ENCODE measurements around the gene FER.
"Not testable (repeated sequence)": the region's sequence is repeated elsewhere in the genome, so short reads cannot be mapped to it uniquely, and the experiment has no call there.

FER gene

DNA sequence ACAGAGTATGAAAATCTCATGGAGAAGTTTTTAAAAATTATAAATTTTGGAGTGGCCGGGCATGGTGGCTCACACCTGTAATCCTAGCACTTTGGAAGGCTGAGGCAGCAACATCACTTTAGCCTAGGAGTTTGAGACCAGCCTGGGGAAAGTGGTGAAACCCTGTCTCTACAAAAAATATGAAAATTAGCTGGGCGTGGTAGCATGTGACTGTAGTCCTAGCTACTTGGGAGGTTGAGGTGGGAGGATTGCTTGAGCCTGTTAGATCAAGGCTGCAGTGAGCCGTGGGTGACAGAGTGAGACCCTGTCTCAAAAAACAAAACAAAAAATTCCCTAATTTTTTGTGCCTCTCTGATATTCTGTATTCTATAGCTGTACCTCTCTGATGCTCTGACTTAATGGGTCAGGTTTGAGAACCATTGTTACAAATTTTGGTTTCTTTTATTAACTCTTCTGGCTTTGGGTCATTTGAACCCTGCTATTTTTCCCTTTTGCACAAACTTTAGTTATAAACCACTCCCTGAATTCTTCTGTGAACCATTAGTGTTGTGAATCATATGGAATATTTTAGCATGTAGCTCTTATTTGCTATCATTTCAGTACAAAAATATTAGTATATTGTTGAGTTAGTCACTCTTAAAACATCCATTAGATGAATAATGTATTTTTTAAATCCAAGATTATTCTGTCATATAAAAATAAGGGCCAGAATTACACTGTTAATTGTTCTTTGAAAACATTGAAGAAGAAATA is 51.0 kb downstream of the FER start:
- peak; percentile 37 for DNase-seq (ENCODE audit: low read depth)

DNA sequence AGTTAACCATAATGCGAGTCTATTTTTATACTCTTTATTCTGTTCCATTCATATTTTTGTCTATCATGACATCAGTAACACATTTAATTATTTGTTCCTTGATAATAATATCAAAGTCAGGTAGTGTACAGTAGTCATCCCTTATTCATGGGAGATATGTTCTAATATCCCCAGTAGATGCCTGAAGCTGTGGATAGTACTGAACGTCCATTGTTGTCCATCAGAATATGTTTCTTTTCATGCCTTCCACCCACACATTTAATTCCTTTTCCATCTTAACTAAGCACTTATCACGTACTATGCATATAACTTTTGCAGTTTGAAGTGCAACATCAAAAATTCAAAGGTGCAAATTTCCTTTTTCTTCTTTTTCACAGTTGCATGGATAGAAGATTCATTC is 53.6 kb downstream of the FER start:
- no peak for DNase-seq (ENCODE audit: low read depth)

DNA sequence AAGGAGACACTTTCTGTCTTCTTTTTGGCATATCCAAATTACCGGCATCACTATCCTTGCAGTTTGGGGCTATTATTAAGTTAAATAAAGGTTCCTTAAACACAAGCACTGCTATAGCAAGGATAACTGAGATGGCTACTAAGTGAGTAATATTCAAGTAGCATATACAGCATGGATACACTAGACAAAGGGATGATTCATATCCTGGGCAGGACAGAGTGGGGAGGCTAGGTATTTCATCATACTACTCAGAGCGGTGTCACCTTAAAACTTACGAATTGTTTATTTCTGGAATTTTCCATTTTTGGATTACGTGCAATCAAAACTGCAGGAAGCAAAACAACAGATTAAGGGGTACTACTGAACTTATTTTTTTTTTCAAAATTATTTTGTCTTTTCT is 54.1 kb downstream of the FER start:
- peak; percentile 96 for DNase-seq (ENCODE audit: low read depth)

DNA sequence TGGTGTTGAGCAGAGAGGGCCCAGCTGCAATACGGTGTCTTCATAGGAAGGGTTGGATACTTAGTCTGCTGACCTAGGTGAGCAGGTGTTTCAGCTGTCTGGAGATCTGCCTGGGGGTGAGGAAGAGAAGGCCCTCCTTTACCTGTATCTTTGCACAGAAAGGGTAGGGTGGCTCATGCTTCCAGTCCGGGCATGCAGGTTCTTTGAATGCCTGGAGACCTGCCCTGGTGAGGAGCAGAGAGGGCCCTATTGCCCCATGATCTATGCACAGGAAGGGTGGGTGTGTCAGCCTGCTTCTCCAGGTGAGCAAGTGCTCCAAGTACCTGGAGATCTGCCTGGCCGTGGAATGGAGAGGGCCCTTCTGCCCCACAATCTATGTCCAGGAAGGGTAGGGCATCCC is 63.0 kb downstream of the FER start:
- no peak for DNase-seq (ENCODE audit: low read depth)

DNA sequence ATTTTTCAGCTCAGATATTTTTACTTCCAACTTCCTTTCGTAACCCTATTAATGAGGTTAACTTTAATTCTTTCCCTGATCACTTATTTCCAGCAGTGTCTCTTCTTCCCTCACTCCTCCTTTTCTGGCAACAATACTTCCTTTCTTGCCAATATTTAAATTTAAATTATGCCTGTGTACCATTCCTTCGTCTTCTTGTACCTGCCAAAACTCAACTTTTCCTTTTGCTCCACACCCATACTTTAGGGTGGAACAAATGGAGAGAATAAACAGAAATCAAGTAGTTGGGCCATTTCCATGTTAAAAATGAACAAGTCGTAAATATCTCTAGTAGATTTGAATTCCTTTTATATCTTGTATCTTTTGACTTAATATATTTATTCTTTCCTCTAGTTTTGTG is 66.0 kb downstream of the FER start:
- DNase-seq (ENCODE audit: low read depth) = no peak

DNA sequence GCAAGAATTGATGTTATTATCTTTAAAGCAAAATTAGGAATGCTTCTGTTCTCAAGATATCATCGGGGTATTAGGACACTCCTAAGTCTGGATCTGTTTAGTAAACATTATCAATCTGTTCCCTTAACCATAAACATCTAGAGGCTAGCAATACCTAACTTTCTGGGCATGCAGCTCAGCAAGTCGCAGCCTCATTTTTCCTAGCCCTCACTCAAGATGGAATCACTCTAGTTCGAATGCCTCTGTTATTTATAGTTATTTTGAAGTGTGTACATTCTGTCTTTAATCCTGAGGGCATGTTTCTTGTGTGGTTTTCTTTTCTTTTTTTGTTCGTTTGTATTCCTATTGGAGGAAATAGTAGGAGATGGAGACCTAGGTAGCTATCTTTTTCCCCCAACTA is 66.9 kb downstream of the FER start:
- DNase-seq (ENCODE audit: low read depth) = no peak

DNA sequence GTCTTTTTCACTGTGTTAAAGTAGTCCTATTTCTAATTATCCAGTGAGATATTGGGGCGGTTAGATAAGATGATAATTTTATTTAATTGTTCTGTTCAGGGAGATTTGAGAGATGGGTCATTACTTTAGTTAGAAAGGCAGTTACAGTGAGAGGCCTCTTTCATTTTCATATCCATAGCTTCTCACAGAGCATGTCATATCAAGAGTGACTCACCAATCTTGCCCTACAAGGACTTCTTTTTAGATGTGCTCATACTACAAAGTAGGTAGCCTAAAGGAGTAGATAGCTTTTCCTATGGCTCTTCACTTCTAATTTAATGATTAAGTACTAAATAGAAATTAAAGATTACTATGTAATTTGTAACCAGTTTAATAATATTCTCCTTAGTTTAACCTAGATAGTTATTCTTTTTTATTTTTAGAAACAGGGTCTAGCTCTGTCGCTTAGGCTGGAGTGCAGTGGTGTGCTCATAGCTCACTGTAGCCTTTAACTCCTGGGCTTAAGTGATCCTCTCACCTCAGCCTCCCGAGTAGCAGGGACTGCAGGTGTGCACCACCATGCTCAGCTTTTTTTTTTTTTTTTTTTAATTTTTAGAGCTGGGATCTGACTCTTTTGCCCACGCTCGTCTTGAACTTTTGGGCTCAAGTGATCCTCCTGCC is 71.0 kb downstream of the FER start:
- DNase-seq (ENCODE audit: low read depth) = peak; percentile 80

DNA sequence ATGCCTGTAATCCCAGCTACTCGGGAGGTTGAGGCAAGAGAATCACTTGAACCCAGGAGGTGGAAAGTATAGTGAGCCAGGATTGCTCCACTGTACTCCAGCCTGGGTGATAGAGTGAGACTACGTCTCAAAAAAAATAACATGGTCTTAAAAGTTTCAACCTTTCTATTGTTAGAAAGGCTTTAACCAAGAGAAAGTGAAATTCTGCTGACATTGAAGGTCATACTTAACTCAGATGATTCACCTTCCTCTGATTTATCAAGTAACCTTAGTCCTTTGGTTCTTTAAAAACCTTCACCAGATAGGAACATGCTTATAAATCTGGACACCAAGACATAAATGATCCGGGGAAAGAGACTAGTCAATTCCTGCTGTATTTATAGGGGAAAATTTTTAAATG is 73.3 kb downstream of the FER start:
- no peak for DNase-seq (ENCODE audit: low read depth)

DNA sequence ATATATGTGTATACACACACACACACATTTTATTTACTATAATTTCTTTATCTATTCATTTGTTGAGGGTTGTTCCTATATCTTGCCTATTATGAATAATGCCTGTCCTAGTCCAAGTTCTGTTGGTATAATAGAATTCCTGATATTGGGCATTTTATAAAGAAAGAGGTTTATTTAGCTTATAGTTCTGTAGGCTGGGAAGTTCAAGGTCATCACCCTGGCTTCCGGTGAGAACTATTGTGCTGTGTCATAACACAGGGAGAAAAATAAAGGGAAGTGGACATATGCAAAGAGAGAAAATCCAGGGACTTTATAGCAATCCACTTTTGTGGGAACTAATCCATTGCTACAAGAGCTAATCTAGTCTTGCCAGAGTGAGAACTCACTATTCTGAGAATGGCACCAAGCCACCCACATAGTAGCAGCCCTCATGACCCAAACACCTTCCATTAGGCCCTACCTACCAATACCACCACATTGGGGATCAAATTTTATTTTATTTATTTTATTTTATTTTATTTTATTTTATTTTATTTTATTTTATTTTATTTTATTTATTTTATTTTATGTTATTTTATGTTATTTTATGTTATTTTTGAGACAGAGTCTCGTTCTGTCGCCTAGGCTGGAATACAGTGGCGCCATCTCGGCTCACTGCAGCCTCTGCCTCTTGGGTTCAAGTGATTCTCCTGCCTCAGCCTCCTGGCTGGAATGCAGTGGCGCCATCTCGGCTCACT is 74.7 kb downstream of the FER start:
- no peak for DNase-seq (ENCODE audit: low read depth)

DNA sequence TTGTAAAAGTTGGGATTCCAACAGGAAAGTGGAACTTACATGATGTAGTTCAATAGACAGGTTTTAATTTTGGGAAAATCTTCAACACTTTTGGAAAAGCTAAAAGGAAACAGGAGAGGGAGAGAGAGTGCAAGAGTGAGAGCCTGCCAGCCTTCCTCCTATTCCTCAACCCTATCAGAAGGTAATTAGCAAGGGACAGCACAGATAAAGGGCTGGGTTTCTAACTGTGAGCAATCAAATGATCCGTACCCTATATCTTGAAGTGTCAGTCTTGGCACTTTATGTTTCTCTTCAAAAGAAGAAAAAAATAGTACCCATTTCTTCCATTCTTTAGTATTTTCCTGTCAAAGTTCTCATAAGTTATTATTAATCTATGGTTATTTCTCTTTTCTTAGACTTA is 79.4 kb downstream of the FER start:
- no peak for DNase-seq (ENCODE audit: low read depth)

DNA sequence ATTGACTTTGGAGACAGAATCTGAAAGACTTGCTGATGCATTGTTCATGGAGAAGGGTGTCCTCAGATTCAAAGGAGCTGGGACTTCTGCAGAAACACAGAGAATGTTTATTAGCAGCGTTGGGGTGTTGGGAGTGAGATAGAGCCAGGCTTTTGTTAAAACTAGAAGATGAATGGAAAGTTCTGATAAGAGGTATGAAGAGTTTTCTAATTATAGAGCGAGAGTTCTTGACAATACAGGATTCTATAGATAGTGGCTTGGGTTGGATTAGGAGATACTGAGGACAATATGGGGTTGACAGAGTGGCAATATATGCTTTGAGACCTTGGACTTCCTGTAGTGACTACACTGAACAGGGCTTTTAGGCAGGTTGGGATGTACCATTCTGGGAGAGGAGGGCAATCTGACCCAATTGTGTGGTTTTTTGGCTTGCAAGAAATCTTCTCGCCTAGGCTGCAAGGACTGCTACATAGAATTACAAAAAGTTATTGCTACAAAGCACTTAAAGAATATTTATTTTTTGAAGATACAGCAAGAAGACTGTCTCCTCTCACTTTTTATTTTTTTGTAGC is 83.1 kb downstream of the FER start:
- no peak for DNase-seq (ENCODE audit: low read depth)

DNA sequence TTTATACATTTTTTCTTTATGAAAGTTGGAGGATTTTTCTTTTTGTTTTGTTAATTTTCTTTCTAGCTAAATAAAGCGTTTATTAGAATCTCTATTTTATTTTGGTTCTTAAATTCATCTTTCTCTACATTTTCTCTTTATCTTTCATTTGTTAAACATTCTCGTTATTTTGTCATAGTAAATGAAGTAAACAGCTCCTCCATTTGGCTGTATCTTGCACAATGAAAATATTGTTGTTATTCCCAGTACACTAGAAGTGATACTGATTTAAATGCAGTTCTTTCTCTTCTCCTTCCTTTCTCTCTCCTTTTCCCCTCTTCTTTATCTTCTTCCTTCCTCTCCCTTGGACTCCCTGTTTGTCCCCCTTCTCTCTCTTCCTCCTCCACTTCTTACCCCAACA is 88.8 kb downstream of the FER start:
- DNase-seq (ENCODE audit: low read depth) = no peak

DNA sequence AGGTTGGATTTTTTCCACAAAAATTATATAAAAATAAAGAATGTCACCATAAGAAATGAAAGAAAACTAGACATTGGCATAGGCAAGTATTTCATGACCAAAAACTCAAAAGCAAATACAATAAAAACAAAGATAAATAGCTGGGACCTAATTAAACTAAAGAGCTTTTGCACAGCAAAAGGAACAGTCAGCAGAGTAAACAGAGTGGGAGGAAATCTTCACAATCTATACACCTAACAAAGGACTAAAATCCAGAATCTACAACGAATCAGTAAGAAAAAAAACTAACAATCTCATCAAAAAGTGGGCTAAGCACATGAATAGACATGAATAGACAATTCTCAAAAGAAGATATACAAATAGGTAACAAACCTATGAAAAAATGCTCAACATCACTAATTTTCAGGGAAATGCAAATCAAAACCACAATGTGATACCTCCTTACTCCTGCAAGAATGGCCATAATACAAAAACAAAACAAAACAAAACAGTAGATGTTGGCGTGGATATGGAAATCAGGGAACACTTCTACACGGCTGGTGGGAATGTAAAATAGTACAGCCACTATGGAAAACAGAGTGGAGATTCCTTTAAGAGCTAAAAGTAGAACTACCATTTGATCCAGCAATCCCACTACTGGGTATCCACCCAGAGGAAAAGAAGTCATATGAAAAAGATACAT is 94.7 kb downstream of the FER start:
- not testable (repeated sequence) for DNase-seq (ENCODE audit: low read depth)

DNA sequence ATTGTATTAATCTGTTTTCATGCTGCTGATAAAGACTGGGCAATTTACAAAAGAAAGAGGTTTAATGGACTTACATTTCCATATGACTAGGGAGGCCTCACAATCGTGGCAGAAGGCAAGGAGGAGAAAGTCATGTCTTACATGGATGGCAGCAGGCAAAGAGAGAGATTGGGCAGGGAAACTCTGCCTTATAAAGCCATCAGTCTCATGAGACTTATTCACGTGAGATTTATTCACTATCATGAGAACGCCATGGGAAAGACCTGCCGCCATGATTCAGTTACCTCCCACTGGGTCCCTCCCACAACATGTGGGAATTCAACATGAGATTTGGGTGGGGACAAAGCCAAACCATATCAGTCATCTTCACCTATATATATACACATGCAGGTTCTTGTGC is 103.4 kb downstream of the FER start:
- not testable (repeated sequence) for DNase-seq (ENCODE audit: low read depth)

DNA sequence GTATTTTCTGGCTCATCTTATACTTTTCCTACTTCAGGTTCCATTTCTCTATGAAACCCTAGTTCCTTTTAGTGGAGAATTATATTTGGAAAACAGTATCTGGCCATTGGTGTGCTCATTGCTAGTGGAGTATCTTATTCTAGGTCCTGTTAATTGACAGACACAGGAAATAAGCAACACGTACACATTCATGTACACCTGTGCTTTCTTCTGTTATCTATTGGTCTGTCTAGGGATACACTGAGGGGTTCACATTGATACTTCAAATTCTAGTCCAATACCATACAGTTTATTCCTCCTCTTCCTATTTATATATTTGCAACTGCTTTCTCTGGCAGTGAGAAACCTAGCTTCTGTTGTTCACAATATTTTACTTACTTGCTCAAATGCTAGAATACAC is 110.2 kb downstream of the FER start:
- DNase-seq (ENCODE audit: low read depth) = no peak

DNA sequence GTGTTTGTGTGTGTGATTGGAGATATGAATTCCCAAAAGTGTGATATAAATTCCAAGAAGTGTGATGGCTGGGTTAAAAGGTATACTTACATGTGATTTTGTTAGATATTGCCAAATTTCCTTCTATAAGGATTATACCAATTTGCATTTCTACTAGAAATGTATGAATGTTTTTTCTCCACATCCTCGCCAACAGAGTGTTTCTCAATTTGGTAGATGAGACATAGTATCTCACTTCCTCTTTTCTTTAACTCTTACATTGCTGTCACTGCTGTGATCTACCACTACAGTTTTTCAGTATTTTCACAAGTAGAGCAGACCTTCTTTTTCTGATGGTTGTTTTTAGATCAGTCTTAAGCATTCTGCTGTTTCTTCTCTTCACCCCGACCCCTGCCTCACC is 111.3 kb downstream of the FER start:
- peak; percentile 62 for DNase-seq (ENCODE audit: low read depth)

DNA sequence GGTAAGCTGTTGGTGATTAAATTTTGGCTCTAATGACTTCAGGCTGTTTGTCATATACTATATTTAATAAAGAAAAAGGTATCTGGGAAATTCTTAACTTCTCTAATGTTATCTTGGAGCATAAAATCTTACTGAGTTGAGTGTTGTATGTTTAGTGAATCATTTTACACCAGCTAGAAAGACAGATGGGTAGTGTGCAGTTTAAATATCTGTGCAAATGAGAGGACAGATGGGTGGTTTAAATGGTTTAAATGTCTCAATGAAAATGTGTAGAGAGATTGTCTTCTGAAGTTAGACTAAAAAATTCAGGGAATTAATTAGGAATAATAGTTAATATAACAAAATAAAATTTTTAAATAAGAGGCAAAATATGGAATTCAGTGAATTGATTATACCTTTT is 114.5 kb downstream of the FER start:
- DNase-seq (ENCODE audit: low read depth) = no peak

DNA sequence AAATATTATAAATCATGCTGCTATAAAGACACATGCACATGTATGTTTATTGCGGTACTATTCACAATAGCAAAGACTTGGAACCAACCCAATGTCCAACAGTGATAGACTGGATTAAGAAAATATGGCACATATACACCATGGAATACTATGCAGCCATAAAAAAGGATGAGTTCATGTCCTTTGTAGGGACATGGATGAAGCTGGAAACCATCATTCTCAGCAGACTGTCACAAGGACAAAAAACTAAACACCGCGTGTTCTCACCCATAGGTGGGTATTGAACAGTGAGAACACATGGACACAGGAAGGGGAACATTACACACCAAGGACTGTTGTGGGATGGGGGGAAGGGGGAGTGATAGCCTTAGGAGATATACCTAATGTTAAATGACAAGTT is 118.4 kb downstream of the FER start:
- not testable (repeated sequence) for DNase-seq (ENCODE audit: low read depth)

DNA sequence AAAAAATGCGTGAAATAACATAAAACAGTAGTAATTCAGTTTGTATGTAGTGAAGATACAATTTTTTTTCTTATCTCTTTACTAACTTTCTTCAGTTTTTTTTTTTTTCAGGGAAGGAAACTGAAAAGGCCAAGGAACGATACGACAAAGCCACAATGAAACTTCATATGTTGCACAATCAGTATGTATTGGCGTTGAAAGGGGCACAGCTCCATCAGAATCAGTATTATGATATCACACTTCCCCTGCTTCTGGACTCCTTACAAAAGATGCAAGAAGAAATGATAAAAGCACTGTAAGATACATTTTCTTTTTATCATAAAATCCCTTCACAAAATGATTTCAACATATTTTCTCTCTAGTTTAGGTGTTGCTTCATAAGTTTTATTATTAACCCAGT is 120.0 kb downstream of the FER start:
- DNase-seq (ENCODE audit: low read depth) = no peak

DNA sequence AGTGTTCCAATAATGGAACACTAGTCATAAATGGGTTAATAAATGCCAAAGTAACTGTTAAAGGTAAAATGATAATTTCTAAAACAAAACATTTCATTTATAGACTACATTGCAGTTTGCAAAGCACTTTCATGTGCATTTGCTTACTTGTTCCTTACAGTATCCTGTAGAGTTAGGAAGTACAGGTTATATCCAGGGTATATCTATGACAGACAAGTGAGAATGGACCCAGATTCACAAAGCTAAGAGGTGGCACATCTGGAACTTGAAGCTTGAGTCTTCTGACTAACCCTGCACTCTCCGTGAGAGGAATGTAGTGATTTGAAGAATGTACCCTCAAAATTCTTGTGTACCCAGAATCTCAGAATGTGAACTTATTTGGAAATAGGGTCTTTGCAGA is 121.4 kb downstream of the FER start:
- DNase-seq (ENCODE audit: low read depth) = no peak

DNA sequence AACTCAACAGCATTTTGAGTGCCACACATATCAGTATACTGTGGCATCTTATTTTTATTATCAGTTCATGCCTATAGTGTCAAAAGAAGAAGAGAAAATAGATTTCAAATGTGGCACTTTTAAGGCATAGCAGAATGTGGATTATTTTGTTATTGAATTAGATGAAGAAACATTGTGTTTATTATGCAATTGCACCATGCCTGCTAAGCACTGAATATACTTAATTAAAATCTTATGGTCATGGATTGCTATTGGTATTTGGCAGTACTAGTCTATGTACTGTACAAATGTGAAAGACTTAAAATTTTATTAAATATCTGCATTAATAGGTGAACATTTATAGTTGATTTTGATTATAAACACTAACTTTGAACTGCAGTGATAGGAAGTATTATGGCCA is 128.8 kb downstream of the FER start:
- no peak for DNase-seq (ENCODE audit: low read depth)

DNA sequence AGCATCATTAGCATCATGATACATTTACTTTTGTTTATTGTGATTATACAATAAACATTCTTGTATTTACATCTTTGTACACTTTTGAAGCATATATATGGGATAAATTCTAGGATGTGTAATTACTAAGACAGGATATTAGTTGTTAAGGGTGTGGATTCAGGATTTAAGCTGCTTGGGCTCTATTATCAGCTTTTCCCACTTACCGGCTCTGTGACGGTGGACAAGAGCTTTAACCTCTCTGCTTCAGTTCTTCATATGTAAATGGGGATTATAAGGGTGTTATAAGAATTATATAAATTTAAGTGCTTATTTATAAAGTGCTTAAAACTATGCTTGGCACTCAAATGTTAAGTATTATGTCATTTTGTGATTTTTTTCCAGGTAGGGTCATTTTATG is 131.1 kb downstream of the FER start:
- no peak for DNase-seq (ENCODE audit: low read depth)
